Transverse colon (tissue), 4 donors: ENCODE measurements around the gene FAM111A.

Experiments used
- EP300 ChIP-seq: sonication (generic); formaldehyde crosslinking; IDR thresholded peaks from one replicate; pipeline ENCODE4 v1.6.1; 2017; ENCODE audit warnings: antibody characterized with exemption, low read depth
- POLR2A ChIP-seq: fragments of 450-650 bp; IDR thresholded peaks from one replicate; pipeline ENCODE4 v1.6.1; 2016; ENCODE audit warnings: antibody characterized with exemption, mild to moderate bottlenecking, moderate library complexity
- POLR2AphosphoS5 ChIP-seq, 3 donors: sonication (generic); formaldehyde crosslinking; IDR thresholded peaks; one replicate each; pipeline ENCODE4 v1.6.1; 2016; ENCODE audit warnings: antibody characterized with exemption in 3 of 3
- TF ChIP-seq, protein P1 (sequence below), 5 experiments: fragments of 200-600 bp in 3 of 5; fragments of 450-650 bp in 2 of 5; sonication (generic) in 3 of 5; IDR thresholded peaks; 1 replicate in 2 of 5; 2 replicates in 3 of 5; pipeline ENCODE4 v1.5.1; 2016 to 2017; ENCODE audit warnings: antibody characterized with exemption in 5 of 5, inconsistent platforms in 3 of 5, mild to moderate bottlenecking in 2 of 5, moderate library complexity in 1 of 5

DNA sequence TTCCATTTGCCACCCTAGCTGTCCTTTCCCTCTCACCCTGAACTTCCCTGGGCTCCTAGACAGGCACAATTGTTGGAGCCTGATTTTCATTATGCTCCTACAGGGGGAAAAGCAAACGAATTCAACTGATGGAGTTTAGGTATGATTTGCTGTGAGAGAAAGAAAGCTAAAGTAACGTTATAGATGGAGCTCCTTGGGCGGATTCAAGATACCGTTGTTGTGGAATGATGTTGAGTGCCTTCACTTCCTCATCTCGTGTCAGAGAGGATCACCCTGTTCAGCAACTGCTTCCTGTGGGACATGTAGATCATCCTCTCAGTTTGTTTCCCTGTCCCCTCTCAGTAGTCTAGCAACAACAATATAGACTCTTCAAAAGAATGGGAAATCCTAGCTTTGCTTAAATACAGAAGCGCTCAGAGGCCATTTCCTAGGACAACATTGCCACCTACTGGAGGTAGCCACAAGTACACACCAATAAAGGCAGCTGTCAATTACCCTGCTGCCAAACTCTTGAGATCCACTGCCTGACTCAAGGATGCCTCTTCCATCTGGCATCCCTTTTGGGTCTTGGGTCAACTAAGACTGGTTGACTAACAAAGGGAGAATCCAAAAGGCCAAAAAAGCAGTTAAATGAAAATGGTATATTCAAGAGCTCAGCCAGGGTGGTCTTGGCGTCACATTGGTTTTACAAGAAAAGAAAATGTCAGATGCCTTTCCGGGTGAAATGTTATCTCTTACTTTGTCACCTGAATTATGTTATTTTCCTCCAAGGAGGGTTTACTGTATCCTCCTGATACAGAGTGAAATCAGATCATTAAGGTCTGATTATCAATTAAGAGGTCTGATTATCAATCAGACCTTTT is 15.8 kb downstream of the FAM111A start:
- TF ChIP-seq, protein P1, sequence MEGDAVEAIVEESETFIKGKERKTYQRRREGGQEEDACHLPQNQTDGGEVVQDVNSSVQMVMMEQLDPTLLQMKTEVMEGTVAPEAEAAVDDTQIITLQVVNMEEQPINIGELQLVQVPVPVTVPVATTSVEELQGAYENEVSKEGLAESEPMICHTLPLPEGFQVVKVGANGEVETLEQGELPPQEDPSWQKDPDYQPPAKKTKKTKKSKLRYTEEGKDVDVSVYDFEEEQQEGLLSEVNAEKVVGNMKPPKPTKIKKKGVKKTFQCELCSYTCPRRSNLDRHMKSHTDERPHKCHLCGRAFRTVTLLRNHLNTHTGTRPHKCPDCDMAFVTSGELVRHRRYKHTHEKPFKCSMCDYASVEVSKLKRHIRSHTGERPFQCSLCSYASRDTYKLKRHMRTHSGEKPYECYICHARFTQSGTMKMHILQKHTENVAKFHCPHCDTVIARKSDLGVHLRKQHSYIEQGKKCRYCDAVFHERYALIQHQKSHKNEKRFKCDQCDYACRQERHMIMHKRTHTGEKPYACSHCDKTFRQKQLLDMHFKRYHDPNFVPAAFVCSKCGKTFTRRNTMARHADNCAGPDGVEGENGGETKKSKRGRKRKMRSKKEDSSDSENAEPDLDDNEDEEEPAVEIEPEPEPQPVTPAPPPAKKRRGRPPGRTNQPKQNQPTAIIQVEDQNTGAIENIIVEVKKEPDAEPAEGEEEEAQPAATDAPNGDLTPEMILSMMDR (IDR thresholded peaks at IDR 0.05) = peak; percentile 76 to 81 (median 81)
- no peak for TF ChIP-seq POLR2A
- no peak for TF ChIP-seq POLR2AphosphoS5 (IDR thresholded peaks at IDR 0.05)
- no peak for TF ChIP-seq EP300
